ENCODE results near the gene CWC22.

DNA sequence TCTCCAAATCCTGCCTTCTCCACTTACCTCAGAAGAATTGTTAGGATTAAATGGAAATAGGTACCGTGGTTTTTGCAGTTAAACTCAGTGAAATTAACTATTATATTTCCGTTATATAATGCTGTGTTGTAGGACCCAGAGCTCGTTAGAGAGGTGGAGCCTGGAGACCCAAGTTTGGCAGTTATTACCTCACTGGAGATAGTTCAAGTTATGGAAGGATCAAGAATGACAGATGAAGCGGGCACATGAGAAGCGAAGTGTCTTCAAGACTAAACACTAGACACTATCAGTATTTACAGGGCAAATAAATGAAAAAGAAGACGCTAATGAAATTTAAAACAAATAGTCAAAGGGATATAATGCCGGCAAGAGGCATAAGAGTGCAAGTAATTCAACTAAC, 866 bp downstream of the CWC22 start:
- TF ChIP-seq, protein P1, sequence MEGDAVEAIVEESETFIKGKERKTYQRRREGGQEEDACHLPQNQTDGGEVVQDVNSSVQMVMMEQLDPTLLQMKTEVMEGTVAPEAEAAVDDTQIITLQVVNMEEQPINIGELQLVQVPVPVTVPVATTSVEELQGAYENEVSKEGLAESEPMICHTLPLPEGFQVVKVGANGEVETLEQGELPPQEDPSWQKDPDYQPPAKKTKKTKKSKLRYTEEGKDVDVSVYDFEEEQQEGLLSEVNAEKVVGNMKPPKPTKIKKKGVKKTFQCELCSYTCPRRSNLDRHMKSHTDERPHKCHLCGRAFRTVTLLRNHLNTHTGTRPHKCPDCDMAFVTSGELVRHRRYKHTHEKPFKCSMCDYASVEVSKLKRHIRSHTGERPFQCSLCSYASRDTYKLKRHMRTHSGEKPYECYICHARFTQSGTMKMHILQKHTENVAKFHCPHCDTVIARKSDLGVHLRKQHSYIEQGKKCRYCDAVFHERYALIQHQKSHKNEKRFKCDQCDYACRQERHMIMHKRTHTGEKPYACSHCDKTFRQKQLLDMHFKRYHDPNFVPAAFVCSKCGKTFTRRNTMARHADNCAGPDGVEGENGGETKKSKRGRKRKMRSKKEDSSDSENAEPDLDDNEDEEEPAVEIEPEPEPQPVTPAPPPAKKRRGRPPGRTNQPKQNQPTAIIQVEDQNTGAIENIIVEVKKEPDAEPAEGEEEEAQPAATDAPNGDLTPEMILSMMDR (IDR thresholded peaks at IDR 0.05; ENCODE audit: poor library complexity) = no peak
- TF ChIP-seq EZH2phosphoT487 (IDR thresholded peaks at IDR 0.05; ENCODE audit: low read depth, severe bottlenecking, unreplicated experiment) = no peak
